IPS-NIHi11 (cell line): ENCODE results near the gene FAM43A.

ENCODE experiments used
- DNase-seq: peaks from one replicate; pipeline ENCODE4 v3.0.0; 2012; ENCODE audit warnings: mixed read lengths, low spot score

FAM43A gene

GRCh38 chr3:194685718-194686413 is at the start of gene FAM43A:
FAM43A (plus strand) TSS chr3:194685883; CDS start chr3:194686827, 944 bp downstream.
- peak; percentile 90 for DNase-seq

- DNase-seq = no peak
Observed at GRCh38 chr3:194637066-194637465, 48.6 kb upstream of the FAM43A start.

DNA sequence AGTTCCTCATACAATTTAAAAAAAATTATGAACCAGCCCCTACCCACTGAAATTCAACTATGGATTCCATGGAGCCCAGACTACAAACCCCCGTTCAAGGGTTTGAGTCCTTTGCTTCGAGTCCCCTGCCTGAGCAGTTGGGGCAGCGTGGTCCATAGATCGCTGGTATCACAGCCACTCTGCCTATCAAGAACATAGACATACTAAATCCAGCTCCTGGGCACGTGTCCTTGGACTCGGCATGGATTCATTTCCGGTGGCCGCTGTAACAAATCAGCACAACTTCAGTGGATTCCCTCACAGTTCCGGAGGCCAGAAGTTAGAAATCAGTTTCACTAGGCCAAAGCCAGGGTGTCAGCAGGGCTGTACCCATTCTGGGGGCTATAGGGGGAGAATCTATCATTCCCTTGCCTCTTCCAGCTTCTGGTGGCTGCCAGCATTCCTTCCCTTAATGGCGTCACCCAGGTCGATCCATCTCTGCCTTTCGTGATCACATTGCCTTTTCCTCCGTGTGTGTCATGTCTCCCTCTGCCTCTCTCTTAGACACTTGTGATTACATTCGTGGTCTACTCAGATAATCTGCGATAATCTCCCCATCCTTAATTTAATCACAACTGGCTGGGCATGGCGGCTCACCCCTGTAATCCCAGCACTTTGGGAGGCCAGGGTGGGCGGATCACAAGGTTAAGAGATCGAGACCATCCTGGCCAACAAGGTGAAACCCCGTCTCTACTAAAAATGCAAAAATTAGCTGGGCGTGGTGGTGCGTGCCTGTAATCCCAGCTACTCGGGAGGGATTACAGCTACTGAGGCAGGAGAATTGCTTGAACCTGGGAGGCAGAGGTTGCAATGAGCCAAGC is 47.9 kb upstream of the FAM43A start:
- no peak for DNase-seq

- no peak for DNase-seq
Observed at GRCh38 chr3:194638991-194639605, 46.6 kb upstream of the FAM43A start.

DNA sequence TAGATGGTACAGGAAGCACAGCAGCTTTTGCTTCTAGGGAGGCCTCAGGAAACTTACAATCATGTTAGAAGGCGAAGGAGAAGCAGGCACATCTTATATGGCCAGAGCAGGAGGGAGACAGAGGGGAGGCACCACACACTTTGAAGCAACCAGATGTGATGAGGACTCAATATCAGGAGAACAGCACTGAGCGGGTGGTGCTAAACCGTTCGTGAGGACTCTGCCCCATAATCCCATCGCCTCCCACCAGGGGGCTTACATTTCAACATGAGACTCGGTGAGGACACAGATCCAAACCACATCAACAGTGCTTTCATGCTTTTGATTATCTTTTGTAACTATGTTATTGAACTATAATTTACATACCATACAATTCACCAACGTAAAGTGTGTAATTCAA is 44.9 kb upstream of the FAM43A start:
- DNase-seq = no peak

DNA sequence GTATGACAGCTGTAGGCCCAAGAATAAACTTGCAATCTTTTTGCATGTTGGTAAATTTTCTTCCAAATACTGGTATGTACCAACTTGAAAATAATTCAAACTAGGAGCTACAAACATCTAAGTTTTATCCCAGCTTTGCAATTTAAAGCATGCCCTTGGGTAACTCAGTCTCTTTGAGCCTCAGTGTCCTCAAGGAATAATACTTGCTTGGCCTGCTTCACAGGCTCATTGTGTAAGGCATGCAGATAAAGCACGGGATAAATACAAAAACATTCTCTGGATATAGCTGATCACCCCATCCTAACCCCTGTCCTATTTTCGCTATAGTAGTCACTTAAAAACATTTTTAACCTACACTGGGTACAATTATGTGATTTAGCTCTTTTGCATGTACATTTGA is 42.9 kb upstream of the FAM43A start:
- DNase-seq = no peak

GRCh38 chr3:194647747-194648146 is 37.9 kb upstream of the FAM43A start:
- DNase-seq = no peak

- DNase-seq = no peak
Observed at GRCh38 chr3:194654443-194654842, 31.2 kb upstream of the FAM43A start.

GRCh38 chr3:194657439-194657838 is 28.2 kb upstream of the FAM43A start:
- no peak for DNase-seq

GRCh38 chr3:194658477-194659242 is 27.0 kb upstream of the FAM43A start:
- no peak for DNase-seq

- no peak for DNase-seq
Observed at GRCh38 chr3:194659778-194660177, 25.9 kb upstream of the FAM43A start.

GRCh38 chr3:194661374-194661773 is 24.3 kb upstream of the FAM43A start:
- no peak for DNase-seq

DNA sequence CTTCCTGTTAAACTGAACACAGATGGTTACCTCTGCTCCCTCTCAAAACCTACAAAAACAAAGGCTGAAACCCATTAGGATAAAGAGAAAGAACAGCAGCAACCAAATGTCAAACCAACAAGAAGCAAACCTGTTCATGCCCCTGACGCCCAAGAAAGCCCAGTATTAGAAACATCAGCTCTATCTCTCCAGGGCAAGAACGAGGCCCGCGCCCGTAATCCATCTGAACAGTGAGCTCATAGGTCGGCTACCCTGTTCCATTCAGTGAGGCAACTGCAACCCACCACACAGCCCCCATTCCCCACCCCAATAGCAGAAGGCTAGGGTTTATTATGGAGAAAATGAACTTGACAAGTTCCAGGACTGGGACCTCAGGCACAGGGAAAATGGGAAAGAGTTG is 23.7 kb upstream of the FAM43A start:
- no peak for DNase-seq

- DNase-seq = no peak
Observed at GRCh38 chr3:194664857-194665256, 20.8 kb upstream of the FAM43A start.

GRCh38 chr3:194667363-194667762 is 18.3 kb upstream of the FAM43A start:
- no peak for DNase-seq

GRCh38 chr3:194671511-194671899 is 14.2 kb upstream of the FAM43A start:
- peak; percentile 36 for DNase-seq

GRCh38 chr3:194671900-194672808 is 13.5 kb upstream of the FAM43A start, which contains the start of gene LSG1:
LSG1 (minus strand) TSS chr3:194672191; CDS start chr3:194672162, 29 bp downstream.
- DNase-seq = peak; percentile 90

GRCh38 chr3:194672876-194673275 is 12.8 kb upstream of the FAM43A start:
- no peak for DNase-seq

- no peak for DNase-seq
Observed at GRCh38 chr3:194673761-194674160, 11.9 kb upstream of the FAM43A start.

- no peak for DNase-seq
Observed at GRCh38 chr3:194675081-194675640, 10.5 kb upstream of the FAM43A start.

- DNase-seq = no peak
Observed at GRCh38 chr3:194675680-194676079, 10.0 kb upstream of the FAM43A start.
